GM18507 (cell line): ENCODE measurements around the gene LSM3.
A peak's percentile ranks its signal among the peaks of the same experiment; 100 is the strongest.

ENCODE experiments used
- DNase-seq: peaks from one replicate; pipeline ENCODE4 v3.0.0; 2011; ENCODE audit warnings: low read depth; ENCODE audit not compliant: insufficient read length; ENCODE audit errors: extremely low spot score
- FAIRE-seq: peaks from 2 replicates; lab custom pipeline; 2011; peaks lifted over from hg19 to GRCh38; lab: Jason Lieb, UNC

Gene LSM3

DNA sequence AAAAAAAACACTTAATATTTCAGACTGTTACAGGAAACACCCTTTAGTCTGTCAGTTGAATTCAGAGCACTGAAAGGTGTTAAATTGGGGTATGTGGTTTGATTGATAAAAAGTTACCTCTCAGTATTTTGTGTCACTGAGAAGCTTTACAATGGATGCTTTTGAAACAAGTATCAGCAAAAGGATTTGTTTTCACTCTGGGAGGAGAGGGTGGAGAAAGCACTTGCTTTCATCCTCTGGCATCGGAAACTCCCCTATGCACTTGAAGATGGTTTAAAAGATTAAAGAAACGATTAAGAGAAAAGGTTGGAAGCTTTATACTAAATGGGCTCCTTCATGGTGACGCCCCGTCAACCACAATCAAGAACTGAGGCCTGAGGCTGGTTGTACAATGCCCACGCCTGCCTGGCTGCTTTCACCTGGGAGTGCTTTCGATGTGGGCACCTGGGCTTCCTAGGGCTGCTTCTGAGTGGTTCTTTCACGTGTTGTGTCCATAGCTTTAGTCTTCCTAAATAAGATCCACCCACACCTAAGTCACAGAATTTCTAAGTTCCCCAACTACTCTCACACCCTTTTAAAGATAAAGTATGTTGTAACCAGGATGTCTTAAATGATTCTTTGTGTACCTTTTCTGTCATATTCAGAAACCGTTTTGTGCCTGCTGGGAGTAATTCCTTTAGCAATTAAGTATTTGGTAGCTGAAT is 35.9 kb upstream of the LSM3 start:
- no peak for DNase-seq
- no peak for FAIRE-seq

DNA sequence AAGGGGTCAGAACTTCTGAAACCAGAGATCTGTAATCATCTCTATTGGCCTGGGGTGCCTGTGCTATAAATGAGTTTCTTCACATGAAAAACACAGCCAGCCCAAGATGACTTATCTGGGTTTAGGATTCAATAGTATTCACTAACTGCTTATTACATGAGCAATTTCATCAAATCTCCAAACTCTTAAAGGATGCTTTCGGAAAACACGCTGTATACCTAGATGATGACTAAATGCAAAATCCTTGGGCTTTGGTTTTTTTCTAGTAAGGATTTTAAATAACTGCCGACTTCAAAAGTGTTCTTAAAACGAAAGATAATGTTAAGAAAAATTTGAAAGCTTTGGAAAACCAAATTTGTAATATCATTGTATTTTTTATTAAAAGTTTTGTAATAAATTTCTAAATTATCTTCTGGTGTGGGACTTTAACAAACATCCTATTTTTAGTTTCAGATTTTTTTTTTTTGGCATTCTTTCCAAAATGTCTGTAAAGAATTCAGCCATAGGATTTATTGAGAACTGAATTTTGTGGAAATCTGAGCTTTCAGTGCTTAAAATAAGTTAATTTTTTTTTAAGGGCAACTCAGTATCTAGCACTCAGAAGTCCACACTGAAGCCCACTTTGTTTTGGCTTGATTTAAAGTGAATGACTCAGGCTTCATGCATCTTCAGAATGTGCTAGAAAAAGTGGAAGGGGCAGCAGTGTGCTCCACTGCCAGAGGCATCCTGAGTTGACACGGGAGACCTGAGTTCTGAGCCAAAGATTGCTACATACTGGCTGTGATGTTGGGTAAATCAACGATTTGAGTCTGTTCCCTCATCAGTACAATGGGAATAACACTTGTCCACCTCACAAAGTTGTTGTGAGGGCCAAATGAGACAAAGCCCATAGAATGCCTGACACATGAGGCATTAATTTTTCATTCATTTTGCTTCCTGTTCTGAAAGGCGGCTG is 35.1 kb upstream of the LSM3 start:
- FAIRE-seq (no peak), DNase-seq (no peak)

DNA sequence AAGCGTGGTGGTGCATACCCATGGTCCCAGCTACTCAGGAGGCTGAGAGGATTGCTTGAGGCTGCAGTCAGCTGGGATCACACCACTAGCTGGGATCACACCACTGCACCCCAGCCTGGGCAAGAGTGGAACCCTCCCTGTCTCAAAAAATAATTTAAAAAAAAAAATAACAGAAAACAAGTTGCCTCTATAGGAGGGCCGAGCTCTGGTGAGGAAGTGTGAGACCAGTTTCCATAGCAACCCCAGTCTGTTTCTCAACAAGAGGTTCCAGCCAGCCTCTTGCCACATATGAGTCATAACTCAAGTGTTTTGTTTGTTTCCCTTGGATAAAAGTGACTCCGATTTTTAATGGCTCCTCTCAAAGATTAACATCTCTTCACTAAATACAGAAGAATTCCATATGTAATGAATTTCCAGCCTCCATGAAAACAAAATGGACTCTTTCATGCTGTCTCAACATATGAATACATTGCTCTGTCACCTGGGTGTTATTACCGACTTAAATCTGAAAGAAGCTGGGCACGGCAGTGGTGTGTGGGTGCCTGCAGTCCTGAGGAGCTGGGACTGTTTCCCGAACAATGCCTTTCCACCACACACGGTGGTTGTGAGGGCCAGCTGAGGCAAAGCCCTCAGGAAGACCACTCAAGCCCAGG is 34.1 kb upstream of the LSM3 start:
- peak; percentile 78 for FAIRE-seq
- peak; percentile 73 for DNase-seq

DNA sequence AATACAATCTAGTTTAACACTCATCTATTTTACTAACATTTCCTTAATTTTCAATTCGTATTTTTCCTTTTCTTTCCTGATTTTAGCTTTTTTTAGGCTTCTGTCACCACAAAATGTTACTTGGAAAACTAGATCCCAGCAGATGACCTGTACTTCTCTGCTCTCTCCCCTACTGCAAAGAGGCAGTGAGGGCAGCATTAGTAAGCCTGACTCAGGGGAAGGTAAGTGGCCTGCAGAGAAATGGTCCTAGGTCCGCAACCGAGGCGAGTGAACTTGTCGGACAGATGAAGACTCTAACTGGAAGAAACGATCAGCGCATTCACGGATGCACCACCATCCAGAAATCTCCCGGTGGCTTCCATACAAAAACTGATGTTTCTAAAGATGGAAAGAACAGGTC is 33.4 kb upstream of the LSM3 start:
- no peak for FAIRE-seq
- no peak for DNase-seq

DNA sequence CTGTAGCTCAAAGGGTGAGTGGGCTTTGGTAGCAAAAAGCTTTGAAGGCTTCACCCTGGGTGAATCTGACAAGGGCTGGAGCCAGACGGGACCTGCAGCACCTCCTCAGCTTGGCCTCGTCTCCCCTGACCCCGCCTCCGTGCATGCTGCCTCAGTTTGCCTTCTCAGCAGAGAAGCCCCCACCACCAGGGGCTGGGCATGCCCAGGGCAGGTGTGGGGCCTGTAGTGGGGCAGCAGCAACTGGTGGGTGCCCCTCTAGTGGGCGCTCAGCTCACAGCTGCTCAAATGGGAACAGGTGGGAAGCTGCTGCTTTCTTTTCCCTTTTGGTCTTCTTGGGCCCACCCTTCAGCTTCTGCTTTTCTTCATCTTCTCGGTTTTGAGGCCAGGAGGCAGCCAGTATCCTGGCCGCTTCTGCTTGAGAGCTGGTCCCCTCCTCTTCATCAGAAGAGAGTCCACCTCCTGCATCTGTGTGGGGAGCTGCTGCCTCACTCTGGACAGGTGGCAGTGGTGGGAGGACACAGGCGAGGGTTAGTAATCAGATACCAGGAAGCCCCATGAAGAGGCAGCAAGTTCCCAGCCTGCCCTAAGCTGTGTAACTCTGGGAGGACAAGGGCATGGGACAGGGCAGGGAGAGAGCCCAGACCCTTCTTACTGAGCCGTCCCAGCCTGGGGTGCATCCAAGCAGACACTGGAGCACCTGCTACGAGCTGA is 32.8 kb upstream of the LSM3 start:
- FAIRE-seq (no peak), DNase-seq (no peak)

DNA sequence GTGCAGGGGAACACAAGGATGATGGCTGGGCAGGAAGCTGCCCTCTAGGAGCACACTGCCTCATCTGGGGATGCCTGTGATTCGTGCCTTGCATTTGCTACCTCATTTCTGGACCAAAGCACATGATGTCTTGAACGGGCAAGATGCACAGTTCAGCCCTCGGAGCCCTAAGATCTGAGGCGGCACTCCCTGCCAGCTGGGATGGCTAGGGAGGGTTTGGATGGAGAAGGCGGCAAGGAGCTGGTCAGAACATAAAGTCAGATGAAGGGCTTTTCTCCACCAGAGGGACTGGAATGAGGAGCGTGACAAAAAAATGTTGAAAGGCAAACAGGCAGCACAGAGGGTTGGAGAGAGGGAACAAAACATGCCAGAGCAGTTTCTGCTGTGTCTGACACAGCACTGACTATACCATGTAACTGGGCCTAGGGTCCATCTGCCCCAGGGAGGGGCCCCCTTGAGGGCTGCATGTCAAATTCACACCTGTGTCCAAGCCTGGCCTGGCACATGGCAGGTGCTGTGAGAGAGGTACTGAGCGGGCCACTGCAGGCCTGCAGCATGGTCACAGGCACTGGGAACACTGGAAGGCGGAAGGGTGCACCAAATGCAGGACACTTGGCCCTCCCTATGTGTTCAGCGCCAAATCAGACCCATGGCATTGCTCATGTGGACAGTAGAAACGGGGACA is 32.1 kb upstream of the LSM3 start:
- DNase-seq, result no peak

DNA sequence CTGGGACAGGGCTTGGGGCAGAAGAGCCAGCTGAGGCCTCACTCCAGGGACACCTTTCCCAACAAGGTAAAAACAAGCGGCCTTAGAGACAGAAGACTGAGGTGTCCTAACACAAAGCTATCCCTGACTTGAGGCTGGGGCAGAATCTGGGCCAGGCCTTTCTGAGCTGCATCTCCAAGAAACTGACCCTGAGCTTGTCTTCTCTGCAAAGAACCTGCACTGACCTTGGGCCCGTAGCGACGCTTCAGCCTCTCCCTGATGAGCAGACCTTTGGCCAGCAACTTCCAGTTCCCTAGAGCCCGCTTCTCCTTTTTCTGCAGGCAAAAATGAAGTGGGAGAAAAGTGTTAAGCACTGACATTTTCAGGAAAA is 31.6 kb upstream of the LSM3 start:
- DNase-seq, result no peak
- FAIRE-seq, result no peak

More for the DNA sequence above, 32.1 kb upstream of the LSM3 start:
- FAIRE-seq, result no peak

DNA sequence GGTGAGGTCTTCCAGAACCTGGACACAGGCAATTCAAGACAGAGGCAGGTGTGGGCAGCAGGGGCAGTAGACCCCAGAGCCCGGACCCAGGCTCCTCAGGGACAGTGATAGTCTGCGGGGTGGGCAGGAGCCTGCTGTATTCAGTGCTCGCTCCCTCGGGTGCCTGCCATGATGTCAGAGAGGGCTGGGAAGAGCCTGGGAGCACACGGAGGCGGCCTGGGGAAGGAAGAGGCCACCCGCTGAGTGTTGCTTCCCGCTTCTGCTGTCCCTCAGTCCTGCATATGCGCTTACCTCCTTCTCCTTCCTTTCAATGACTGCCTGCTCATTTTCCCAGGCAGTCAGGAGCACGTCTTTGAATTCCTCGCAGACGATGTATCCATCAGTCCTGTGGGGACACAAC is 31.0 kb upstream of the LSM3 start:
- FAIRE-seq (no peak), DNase-seq (no peak)

DNA sequence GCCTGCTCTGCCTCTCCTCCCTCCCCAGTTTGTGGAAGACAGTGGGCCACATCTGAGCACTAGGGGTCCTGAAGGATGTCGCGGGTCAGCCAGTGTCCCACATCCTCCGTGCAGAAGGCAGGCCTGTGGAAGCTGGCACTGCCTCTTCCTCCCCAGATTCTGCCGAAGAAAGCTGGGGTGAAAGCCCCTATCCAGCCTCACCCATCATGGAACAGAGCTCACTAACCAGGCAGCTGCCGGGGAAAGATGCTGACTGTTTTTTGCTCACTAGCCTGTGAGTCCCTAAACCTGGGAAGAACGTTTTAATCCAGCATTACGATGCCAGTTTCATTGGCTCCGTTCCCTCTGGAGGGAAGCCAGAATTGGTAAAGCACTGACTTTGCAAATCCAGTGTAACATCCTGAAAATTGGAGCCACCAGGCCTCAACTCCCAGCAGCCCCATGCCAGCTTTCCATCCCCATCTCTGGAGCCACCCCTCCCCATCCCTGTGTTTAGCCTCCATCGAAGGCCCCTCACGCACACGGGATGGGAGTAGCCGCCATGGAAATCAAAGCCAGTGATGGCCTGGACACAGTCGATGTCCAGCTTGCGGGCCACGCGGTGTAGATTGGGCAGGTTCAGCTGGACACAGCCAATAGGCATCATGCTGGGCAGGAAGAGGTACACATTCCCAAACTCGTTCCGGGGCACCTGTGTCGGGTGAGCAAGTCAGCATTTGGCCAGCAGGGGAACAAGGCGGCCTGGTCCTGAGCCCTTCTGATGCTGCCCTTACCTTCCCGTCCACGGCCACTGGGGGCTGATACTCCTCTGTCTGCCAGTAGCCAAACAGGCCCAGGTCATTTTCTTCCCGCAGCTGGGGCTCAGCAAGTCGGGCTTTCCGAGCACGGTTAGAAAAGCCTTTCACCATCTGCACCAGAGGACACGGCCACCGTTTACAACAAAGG is 30.3 kb upstream of the LSM3 start:
- FAIRE-seq (no peak), DNase-seq (no peak)

DNA sequence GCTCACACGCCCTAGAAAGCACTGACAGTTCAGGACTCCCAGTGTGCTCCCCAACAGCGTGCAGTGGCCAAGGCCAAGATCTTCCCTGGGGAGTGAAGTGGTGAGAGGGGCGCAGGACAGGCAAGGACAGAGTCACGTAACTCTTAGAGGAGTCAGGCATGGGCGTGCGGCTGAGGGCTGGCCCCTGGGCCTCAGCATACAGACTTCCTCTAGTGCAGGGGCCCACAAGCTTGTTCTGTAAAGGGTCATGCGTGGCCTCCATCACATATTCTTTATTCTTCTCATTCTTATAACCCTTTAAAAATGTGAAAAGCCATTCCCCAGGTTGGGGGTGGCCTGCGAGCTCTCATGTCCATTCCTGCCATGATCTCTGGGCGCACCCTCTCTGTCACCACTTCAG is 28.5 kb upstream of the LSM3 start:
- FAIRE-seq (no peak), DNase-seq (no peak)

DNA sequence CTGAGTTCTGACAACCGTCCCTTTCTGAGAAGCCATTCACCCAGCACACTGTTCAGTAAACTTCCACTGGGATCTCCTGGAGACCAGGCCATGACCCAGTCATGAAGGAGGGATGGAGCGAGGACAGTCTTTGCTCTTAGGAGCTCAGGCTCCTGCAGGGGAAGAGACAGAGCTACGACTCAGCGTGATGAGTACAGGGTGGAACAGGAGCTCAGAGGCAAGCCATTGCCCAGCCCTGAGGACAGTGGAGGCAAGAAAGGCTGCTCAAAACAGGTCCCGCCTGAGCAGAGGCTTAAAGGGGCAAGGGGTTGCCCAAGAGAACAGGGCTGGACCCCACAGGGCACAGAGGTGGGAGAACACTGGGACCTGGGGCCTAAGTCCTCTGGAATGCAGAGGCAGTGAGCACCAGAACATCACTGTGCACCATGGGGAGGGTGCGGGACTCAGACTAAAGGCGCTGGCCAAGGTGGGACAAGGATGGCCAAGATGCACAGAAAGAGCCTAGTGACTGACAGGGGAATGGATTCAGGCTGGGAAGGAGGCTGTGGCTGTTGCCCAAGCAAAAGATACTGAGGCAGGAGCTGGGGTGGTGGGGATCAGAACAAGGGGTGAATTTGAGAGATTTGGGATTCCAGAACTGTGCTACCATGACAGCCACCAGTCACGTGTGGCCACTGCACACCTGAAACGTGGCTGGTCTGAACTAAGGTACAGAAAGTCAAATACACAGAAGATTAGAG is 28.0 kb upstream of the LSM3 start:
- DNase-seq (no peak), FAIRE-seq (no peak)

DNA sequence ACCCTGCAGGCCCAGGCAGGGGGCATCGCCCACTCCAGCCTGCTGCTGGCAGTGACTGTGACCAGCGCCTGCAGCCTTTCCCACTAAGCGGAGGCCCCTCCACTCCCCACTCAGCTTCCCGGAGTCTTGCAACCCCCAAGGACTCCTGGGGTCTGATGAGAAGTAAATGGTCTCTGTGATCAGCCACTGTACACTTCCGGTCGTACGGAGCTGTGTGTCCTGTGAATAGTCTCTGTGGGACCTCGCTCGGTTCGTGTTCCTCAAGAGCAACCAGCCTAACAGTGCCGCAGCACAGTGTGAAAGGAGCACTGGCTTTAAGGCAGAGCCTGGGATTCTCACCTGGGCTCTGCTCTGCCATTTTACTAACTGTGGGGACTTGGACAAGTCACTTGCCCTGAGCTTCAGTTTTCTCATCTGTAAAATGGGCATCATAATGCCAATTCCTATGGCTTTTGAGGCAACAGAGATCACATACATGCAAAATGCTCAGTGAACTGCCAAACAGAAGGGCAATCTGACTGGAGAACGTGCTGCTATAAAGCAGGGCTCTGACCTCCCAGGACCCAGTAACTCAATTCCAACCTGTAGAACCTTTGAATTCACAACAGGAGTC is 27.0 kb upstream of the LSM3 start:
- DNase-seq (no peak), FAIRE-seq (no peak)

DNA sequence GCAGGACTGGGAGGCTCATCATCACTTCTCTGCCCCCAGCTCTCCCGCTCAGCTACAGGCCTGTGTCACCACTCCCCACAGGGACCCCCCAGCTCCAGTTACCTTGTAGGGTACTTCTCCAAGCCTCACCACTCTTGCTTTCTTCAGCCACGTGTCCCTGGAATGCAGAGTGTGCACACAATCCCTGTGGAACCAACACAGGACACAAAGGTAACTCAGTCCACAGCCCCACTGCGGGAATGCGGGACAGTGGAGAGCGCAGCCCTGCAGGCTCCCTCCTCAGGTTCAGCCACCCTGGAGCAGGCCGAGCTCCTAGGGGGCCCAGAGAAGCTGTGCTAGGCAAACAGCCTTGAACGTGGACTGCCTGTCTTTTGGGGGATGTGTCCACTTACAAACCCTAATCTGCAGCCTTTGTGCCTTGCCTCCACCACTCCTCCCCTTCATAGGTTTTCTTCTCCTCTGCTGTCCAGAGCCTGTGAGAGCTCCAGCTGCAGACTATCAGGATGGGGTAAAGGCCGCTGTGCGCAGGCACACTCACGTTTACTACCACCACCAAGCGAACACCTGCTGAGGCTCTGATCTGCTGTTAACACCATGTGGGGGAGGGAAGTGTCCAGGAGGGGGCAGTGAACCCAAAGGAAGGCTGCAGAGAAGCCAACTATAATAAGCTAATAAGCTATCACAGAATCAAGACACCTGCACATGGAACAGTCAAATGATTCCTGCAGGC is 26.2 kb upstream of the LSM3 start:
- DNase-seq (no peak), FAIRE-seq (no peak)

DNA sequence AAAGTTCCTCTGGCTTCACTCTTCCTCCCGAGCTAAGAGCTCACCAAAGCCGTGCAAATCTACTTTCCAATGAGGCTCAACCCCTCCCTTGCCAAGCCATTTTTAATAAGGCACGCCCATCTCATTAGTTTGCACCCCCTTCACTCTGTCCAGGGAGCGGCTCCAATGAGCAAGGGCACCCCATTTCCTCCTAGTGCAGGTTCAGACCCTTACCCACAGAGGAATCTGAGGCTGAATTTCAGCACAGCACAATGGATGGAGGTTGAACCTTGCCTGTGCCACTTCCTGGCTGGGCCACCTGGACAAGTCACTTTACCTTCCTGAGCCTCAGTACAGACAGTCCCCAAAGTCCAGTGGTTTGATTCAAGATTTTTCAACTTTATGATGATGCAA is 25.7 kb upstream of the LSM3 start:
- FAIRE-seq (no peak), DNase-seq (no peak)

DNA sequence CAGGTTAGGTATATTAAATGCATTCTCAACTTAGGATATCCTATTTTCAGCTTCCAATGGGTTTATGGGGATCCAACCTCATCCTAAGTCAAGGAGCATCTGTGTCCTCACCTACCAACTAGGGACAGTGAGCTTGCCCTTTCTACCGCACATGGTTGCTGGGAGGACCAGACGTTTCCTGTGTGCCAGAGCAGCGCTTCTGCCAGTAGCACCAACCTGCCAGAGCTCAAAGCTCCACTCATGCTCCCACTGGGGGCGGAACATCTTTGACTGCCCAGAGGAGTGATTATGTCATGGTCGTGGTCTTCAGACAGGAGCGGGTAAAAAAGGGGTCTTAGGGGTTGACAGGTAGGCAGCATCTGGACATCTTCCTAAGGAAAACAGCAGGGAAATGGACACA is 25.0 kb upstream of the LSM3 start:
- FAIRE-seq (no peak), DNase-seq (no peak)

DNA sequence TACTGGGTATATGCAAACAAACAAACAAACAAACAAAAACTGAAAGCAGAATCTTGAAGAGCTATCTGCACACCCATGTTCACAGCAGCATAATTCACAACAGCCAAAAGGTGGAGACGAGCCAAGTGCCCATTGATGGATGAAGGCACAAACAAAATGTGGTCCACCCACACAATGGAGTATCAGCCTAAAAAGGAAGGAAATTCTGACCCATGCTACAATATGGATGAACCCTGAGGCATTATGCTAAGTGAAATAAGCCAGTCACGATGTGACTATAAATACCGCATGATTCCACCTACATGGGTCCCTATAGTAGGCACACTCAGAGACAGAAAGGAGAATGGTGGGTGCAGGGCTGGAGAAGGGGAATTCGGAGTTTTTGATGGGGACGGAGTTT is 24.3 kb upstream of the LSM3 start:
- no peak for FAIRE-seq
- DNase-seq, result no peak
